Bronchial epithelial cell (primary cell): ENCODE measurements around the gene IGFALS. TPM values are rescaled to one million over a fixed set of nuclear protein-coding genes. Genes with fewer than 3 reads are reported as not detected.

Experiments used
- DNase-seq: peaks from one replicate; pipeline ENCODE4 v3.0.0-alpha.2; 2010; ENCODE audit warnings: low read depth
- FAIRE-seq: peaks from 2 replicates; lab custom pipeline; 2011; peaks lifted over from hg19 to GRCh38; lab: Jason Lieb, UNC
- H3K27me3 ChIP-seq: 2 replicates; pipeline ENCODE4 v1.5.1; 2011; ENCODE audit warnings: low read length; ENCODE audit not compliant: control insufficient read depth, insufficient read depth
- H3K36me3 ChIP-seq: 2 replicates; pipeline ENCODE4 v1.5.1; 2011; ENCODE audit warnings: low read length; ENCODE audit not compliant: control insufficient read depth, insufficient read depth
- H3K4me3 ChIP-seq: 2 replicates; pipeline ENCODE4 v1.5.1; 2011; ENCODE audit warnings: mild to moderate bottlenecking, low read depth, low read length, control low read depth
- CTCF ChIP-seq: IDR thresholded peaks from 2 replicates; pipeline ENCODE4 v1.5.1; 2011; ENCODE audit warnings: mild to moderate bottlenecking, moderate library complexity, low read length, control low read depth, inconsistent platforms; ENCODE audit not compliant: insufficient read depth, severe bottlenecking
- total RNA-seq: library from RNA; depleted of rRNA; stranded (reverse); fragments of >200 nt; gene quantifications from 2 replicates; pipeline ENCODE4 v1.2.1, GENCODE V29; 2014

IGFALS gene
- total RNA-seq, 1 donor from 2014 or later, result not detected

GRCh38 chr16:1760911-1761310 is 32.6 kb downstream of the IGFALS start:
- TF ChIP-seq CTCF, result no peak
- peaks cover 32% of the 10 kb centered on the region for H3K36me3 ChIP-seq
- FAIRE-seq, result no peak

GRCh38 chr16:1759511-1759910 is 34.0 kb downstream of the IGFALS start:
- TF ChIP-seq CTCF, result no peak
- DNase-seq, result no peak
- no peaks in the 10 kb centered on the region for H3K27me3 ChIP-seq
- peaks cover 22% of the 10 kb centered on the region for H3K36me3 ChIP-seq
- H3K4me3 ChIP-seq, result no peak overlapping the region
- FAIRE-seq, result no peak

More at GRCh38 chr16:1760911-1761310, 32.6 kb downstream of the IGFALS start:
- Histone ChIP-seq H3K4me3 (no peak overlapping the region), H3K27me3 (no peaks in the 10 kb centered on the region)
- DNase-seq, result no peak

GRCh38 chr16:1758923-1759322 is 34.6 kb downstream of the IGFALS start:
- no peak for TF ChIP-seq CTCF
- DNase-seq, result no peak

GRCh38 chr16:1757714-1758461 is 35.6 kb downstream of the IGFALS start:
- TF ChIP-seq CTCF, result no peak
- Histone ChIP-seq H3K4me3 (no peak overlapping the region), H3K36me3 (peaks cover 12% of the 10 kb centered on the region), H3K27me3 (no peaks in the 10 kb centered on the region)
- FAIRE-seq (no peak), DNase-seq (no peak)

More at GRCh38 chr16:1758923-1759322, 34.6 kb downstream of the IGFALS start:
- H3K27me3 ChIP-seq, result no peaks in the 10 kb centered on the region
- FAIRE-seq, result no peak
- H3K36me3 ChIP-seq, result peaks cover 17% of the 10 kb centered on the region
- no peak overlapping the region for H3K4me3 ChIP-seq

GRCh38 chr16:1754204-1754603 is 39.3 kb downstream of the IGFALS start:
- Histone ChIP-seq H3K4me3 (no peak overlapping the region), H3K27me3 (no peaks in the 10 kb centered on the region), H3K36me3 (peaks cover 20% of the 10 kb centered on the region)
- FAIRE-seq (no peak), DNase-seq (no peak)
- TF ChIP-seq CTCF, result no peak

GRCh38 chr16:1752853-1753252 is 40.7 kb downstream of the IGFALS start:
- no peak for TF ChIP-seq CTCF
- no peak for FAIRE-seq
- Histone ChIP-seq H3K4me3 (no peak overlapping the region), H3K27me3 (no peaks in the 10 kb centered on the region), H3K36me3 (peaks cover 28% of the 10 kb centered on the region)
- DNase-seq, result no peak
